DMS 273 (cell line): ENCODE results near the gene FBXW9.
"Not testable (repeated sequence)": the region's sequence is repeated elsewhere in the genome, so short reads cannot be mapped to it uniquely, and the experiment has no call there.

Experiments
- DNase-seq: peaks from one replicate; lab custom pipeline; 2025; ENCODE audit not compliant: unreplicated experiment; lab: John Stamatoyannopoulos, UW

FBXW9 gene

DNA sequence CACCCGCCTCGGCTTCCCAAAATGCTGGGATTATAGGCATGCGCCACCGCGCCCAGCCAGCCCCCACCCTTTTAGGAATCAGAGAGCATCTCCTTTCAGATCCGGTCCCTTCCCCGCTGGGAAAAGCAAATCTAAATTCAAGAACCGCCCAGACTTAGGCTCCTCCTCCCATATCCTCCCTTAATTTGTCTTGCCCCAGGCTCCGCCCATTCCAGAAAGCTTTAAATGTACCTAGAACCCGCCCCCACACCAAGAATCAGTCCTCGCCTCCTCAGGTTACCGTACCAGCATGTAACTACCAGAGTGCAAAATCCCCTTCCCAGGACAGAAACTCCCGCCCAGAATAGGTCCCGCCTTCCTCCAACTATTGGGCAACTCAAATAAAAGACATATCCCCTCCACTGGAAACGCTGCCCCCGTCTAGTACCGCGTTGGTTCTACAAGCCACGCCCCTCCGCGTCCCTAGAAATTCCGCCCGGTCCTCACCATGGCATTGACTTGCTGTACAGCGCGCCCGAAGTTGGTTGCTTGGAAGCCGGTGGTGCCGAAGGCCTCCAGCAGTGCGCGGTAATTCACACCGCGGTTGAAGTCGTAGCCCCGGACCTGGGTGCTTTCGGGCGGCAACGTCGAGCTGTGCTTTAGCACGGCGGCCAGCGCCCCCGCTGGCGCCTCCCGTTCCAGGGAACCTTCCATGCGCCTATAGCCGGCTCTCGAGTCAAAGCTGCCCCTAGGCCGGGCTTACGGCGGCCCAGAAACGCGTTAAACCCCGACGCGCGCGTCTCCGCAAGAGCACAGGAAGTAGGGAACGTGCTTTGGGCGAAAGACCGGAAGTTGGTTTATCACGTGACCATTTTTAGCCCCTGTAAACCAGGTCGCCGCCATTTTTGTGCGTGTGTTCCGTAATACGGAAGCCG, 15.1 kb downstream of the FBXW9 start, which contains the start of gene DHPS:
Gene DHPS, minus strand, starts transcription at position 807 of the 914 bp plus-strand sequence. Its CDS starts 114 bp downstream, at position 693.
- peak; percentile 99 for DNase-seq

DNA sequence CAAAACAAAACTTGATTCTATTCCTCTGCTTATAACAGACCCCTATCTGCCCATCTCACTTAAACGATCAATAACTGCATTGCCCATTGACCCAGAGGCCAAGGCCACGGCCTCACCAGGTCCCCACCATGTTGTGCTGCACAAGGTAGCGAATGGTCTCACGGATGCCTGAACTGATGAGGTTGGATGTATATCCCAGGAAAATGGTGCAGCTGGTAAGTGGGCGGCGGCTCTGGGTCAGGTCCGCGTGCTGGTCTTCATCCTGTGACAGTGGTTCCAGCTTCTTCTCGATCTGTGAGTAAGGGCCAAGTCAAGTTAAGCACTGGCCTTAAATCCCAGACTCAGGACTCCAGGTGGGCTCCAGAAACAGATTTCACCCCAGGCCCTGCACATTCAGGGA, 16.4 kb downstream of the FBXW9 start:
- no peak for DNase-seq

DNA sequence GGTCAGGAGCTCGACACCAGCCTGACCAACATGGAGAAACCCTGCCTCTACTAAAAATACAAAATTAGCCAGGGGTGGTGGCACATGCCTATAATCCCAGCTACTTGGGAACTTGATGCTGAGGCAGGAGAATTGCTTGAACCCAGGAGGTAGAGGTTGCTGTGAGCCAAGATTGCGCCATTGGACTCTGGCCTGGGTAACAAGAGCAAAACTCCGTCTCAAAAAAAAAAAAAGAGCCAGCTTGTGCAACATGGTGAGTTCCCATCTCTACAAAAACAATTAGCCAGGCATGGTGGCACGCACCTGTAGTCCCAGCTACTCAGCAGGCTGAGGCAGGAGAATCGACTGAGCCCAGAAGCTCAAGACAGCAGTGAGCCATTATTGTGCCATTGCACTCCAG, 18.4 kb downstream of the FBXW9 start:
- DNase-seq: not testable (repeated sequence)

DNA sequence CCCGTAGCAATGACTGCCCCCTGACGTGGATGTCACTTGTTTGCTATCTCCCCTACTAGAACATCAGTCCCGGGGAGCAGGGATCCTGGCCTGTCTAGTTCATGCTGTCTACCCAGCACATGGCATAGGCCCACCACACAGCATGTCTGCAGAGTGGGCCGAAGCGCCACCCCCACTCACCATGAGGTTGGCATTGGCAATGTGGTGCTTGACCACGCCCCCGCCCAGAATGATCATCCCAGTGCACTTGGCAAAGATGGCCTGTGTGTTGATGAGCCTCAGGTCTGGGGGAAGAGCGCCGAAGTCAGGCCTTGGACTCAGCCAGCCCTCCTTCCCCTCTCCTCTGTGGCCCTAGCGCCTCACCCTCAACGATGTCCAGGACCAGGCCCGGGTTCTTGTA, 19.5 kb downstream of the FBXW9 start:
- DNase-seq: no peak

DNA sequence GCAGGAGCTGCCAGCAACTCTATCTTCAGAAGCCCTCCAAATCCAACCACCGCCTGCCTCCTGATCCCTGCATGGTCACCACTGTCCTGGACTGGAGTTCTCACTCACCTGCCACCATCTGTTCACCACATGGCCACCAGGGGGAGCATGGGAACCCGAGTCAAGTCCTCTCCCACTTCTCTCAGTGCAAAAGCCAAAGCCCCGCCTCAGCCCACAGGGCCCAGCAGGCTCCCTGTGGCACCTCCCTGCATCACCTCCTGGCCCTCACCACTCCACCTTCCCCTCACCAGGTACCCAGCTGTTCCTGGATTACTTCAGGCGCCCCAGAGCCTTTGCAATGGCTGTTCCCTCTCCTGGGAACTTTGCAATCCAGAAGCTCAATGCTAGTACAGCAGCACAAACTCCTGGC, 20.0 kb downstream of the FBXW9 start:
- DNase-seq: peak; percentile 92

DNA sequence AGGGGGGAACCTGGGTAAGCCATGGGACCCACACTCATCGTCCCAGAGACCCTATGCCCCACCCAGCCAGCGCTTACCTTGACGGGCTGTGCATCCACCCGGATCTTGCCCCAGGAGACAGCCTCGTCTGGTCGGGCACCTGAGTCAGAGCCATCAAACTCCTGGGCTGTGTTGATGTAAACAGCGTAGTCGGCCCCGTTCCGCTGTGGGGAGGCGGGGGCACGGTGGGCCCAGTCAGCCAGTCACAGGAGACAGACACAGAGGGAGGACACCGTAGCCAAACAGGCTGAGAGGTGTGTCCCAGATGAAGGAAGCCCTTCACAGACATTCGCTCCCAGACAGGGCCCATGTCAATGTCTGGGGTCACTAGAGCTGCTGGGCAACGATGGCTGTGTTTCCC, 20.5 kb downstream of the FBXW9 start:
- DNase-seq: no peak

DNA sequence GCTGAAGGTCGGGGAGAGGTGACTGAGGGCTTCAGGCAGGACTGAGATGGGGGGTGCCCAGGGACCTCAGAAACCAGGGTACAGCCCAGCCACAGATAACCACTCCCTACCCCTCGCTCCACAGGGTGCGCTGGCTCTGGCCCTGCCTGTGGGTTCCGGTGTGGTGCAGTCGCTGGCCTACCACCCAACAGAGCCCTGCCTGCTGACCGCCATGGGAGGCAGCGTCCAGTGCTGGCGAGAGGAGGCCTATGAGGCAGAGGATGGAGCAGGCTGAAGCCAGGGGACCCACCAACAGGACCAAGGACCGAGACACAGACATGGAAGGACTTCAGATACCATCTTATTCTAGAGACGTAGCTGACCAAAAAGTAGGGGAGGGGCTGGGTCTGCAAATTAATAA, 21.0 kb downstream of the FBXW9 start:
- DNase-seq: no peak

DNA sequence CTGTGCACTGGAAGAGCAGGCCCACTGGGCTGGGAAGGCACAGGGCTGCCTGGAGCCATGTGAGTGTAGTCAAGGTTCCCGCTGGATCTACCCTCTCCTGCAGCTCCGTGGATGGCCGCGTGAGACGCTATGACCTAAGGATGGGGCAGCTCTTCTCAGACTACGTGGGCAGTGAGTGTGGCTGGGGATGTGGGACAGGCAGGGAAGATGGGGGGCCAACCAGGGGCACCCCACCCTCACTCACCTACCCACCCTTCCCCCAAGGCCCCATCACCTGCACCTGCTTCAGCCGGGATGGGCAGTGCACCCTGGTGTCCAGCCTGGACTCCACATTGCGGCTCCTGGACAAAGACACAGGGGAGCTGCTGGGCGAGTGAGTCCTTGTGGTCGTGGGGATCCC, 23.7 kb downstream of the FBXW9 start:
- DNase-seq: no peak

DNA sequence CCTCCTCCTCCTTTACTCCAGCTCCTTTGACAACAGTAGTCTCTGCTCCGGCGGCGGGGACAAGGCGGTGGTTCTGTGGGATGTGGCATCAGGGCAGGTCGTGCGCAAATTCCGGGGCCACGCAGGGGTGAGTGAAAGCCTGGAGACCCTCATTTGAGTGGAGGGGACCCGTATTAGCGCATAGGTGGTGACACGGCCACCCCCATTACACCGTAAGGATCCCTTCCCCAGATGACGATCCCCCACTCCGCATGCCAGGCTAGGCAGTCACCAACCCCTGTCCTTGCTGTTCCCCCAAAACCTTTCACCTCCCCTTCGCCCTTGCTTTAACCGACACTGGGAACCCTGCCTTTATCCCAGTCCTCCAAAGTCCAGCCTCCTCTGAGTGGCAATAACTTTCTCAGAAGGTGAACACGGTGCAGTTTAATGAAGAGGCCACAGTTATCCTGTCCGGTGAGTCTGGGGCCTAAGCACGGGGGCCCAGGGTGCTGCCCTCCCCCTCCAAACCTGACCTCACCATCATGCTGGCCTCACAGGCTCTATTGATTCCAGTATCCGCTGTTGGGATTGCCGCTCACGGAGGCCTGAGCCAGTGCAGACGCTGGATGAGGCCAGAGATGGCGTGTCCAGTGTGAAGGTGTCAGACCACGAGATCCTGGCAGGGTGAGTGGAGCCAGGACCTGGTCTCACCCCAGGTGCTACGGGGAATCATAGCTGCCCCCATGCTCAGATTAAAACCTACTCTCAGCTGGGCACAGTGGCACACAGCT, 26.1 kb downstream of the FBXW9 start:
- no peak for DNase-seq

DNA sequence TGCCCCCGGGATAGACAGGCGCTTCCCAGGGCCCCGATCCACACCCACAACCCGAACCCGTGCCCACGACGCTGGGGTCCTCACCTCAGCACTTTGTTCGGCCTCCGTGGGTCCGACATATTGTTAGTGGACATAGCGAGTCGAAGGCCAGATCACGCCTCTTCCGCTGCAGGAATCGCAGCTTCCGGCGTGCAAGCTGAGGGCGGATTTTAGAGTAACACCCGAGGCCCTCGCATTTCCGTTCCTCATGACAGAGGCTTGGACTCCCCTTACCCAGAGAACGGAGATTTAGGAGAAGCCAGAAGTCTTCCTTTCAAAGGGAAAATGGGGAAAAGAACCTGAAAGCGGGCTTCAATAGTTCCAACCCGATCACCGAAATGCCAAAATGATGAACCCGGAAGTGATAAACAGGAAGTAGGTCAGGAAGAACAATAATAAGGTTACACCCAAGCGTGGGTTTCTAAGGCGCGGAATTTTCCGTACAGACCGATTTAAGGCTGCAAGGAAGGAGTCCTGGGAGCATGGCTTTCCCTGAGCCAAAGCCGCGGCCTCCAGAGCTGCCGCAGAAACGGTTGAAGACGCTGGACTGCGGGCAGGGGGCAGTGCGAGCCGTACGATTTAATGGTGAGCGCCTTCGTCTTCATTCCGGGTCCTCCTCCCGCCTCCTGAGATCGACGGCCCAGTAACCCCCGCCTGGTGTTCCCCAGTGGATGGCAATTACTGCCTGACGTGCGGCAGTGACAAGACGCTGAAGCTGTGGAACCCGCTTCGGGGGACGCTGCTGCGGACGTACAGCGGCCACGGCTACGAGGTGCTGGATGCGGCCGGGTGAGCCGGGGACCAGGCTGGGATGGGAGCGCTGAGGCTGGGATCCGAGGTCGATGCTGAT, 26.9 kb downstream of the FBXW9 start:
- DNase-seq: peak; percentile 91

DNA sequence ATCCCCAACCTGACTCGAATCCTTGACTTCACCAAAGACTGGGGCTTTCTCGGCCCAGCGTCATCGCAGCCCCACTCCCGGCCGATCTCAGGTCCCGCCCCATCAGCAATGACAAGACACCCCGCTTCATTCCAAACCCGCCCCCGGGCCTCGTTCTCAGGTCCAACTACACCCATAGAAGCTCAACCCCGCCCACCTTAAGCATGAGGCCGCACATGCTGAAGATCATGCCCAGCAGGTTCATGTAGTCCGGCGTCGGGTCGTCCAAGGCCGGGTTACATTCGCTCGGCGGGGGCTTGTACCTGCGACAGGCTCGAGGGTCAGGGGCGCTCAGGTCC, 27.5 kb downstream of the FBXW9 start:
- DNase-seq: peak; percentile 68

DNA sequence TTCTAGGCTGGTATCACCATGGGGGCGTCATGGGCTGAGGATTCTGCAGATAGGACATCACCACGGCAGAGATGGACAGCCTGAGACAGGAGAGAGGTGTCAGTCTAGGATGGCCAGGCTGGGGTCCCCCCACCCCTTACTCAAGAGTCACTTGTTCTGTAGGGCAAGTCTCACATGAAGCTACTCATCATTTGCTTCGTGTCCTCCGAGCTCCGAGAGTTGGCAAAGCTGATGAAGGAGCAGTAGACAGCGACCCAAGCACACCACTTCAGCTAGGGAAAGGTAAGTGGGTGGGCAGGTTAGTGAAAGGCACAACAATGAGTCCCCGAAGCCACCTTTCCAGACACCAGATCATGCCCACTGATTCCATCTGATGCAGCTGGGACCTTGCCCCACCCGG, 28.1 kb downstream of the FBXW9 start:
- DNase-seq: no peak

DNA sequence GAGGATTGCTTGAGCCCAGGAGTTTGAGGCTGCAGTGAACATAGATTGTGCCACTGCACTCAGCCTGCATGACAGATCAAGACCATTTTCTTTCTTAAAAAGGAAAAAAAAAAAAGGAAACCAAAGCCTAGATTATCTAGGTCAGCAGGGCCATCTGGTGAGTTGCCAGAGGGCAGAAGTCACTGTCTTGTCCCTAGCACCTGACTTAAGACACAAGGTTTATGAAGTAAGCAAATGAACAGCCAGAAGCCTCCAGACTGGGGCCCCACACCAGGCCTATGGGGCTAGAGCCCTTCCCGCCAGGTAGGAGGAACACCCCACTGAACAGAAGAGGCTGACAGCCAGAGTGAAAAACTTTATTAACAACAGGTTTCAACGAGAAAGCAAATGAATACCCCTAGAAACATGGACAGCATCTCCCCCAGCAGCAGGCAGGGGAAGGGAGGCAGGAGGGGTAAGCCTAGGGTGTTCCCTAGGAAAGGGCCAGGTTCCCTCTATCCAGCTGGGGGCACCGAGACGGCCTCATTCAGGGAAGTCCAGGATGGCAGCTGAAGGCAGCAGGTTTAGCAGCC, 28.6 kb downstream of the FBXW9 start:
- DNase-seq: no peak

DNA sequence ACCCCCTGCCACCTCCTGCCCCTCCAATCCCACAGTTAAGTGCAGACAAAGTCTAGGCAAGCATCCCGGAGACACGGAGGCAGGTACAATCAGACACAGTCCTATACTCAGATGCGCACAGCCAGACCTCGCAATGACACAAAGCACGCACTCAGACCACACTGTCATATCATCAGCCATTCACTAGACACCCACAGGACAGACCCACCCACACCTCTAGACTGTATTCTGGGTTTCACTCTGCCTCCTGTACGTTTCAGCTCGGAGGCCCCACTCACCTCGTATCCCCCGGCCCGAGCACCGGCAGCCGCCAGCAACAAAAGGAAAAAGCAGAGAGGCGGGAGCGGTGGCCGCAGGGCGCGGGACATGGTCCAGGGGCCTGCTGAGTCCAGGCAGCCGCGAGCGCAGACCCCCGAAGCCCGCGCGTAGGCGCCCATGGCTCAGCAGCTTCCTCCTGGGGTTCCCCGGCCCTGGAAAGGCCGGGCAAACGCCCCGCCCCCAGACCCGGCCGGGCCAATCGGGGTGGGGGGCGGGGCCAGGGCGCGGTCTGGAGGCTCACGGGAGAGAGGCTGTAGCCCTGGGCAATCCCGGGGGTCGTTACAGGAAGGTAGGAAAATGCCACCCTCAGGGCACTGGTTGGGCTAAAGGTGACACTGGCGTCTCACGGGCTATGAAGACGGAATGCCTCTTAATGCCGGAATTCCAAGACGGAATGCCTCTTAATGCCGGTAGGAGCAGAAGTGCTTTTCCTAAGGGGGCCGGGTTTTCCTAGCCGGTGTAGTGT, 30.0 kb downstream of the FBXW9 start, which contains the start of the genes MAN2B1 and WDR83:
Gene MAN2B1, minus strand, starts transcription at position 478 of the 784 bp plus-strand sequence. Its CDS starts 41 bp downstream, at position 437.
Gene WDR83, plus strand, starts transcription at position 543 of the 784 bp plus-strand sequence. CDS start 2,984 bp downstream, outside the sequence.
- DNase-seq: peak; percentile 89

DNA sequence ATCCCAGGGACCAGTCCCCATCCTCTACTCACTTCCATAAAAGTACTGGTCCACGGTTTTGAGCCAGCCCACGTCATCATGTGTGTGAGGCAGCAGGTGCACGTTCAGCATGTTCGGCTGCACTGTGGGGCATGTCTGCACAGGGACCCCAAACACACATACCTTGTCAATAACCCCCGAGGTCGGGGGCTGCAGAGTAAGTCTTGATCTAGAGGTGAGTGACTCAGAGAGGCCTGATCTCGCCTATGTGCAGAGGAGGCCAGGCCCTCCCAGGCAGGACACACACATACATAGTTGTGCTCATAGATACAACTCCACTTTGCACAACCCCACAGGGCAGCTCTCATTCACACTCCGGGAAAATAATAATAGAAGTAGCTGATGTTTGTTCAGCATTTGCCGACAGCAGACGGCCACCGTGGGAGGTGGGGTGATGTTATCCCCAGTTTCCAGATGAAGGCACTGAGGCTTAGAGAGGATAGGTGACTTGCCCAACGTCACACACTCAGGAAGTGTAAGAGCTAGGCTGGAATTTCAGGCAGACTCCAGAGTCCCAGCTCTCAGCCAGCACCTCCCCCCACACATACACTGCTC, 30.7 kb downstream of the FBXW9 start:
- DNase-seq: no peak

DNA sequence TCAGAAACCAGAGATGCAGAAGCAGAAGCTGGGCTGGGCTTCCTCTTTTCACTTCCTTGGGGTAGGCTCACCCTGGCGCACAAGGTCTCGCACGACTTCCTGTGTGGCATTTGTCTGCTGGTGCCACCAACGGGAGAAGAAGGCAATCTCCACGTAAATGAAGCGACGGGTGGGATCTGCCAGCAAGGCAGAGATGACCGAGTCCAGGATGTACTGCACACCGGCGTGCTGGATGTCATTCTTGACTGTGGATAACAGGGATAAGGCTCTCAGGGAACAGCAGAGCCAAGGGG, 31.2 kb downstream of the FBXW9 start:
- no peak for DNase-seq

DNA sequence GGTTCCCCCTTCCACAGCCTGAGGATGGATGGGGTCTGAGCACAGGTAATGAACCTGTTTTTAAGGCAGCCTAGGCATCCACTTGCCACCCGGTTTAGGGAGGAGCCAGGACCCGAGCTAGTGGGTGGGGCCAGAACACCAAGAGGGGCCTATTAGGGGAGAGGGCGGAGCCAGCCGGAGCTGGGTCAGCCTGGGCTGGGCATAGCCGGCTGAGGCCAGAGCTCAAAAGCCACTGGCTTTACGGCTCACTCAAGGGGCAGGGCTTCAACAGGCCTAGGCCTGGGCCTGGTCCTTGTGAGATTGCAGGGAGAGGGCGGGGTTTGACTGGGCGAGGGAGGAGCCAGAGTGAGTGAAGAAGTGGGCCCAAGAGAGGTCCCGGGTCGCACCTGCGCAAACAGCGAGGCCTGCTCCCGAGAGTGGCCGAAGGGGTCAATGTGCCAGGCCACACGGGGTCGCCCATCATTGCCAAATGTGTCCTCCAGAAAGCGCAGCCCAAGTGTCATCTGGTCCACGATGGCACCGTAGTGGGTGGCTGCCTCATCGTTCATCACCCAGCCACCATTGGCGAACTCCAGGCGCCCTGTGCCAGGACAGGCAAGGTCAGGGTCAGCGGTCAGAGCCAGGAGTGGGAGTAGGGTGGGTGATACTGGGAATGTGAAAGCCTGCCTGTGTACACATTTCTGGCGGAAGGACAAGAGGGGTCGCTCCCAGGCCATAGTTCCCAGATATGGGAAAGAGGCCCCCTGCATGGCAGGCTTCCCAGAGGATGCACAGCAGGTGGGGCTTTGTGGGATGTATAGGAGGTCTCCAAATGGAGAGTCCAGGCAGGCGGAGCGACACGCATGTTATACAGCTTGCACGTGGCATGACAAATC, 31.8 kb downstream of the FBXW9 start:
- no peak for DNase-seq

DNA sequence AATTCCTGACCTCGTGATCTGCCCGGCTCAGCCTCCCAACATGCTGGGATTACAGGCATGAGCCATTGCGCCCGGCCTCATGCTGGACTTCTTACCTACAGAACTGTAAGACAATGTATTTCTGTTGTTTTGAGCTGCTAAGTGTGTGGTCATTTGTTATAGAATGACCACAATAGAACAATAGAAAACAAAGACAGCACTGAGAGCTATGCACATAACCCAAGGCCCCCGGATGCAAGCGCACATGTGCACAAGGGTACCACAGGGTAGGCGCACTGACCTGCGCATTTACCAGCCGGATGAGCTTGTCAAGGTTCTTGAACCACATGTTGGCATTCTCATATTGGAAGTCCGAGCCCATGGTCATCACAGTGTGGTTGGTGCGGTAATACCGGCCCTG, 35.5 kb downstream of the FBXW9 start:
- DNase-seq: no peak

DNA sequence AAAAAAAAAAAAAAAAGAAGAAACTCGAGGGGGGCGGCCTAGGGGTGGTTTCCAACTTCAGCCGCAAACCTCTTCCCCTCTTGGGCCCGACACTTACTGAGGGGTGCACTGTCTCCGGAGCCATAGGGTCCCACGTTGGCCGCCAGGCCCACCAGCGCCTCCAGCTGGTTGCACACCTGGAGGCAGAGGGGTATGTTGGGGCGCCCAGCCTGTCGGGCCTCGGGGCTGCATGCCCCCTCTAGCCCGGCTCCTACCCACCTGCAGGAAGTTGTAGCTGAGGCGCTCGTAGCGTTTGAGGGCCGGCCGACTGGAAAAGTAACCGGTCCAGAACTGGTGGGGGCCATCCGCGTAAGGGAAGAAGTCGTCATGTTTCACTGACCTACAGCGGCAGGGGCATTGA, 38.5 kb downstream of the FBXW9 start:
- no peak for DNase-seq
